ENCODE data around the gene HNRNPA3. TPM values are rescaled to one million over a fixed set of nuclear protein-coding genes. Genes with fewer than 3 reads are reported as not detected.

The HNRNPA3 gene
- polyA plus RNA-seq, 1 of the 3 experiments (the other 2 are of a cell fraction): 102 TPM

GRCh38 chr2:177204417-177204816, 8.2 kb upstream of the HNRNPA3 start (continued):
- TF ChIP-seq, protein P1, sequence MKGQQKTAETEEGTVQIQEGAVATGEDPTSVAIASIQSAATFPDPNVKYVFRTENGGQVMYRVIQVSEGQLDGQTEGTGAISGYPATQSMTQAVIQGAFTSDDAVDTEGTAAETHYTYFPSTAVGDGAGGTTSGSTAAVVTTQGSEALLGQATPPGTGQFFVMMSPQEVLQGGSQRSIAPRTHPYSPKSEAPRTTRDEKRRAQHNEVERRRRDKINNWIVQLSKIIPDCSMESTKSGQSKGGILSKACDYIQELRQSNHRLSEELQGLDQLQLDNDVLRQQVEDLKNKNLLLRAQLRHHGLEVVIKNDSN (IDR thresholded peaks at IDR 0.05; ENCODE audit: borderline replicate concordance, low read depth): no peak

- Histone ChIP-seq H3K27ac (ENCODE audit: low read depth in 2 of 2, low read length in 1 of 2) (no peak overlapping the region), H3F3A (replicated peaks; ENCODE audit: insufficient read depth) (peaks cover 6% of the 10 kb centered on the region), H3K79me2 (ENCODE audit: insufficient read depth) (peaks cover 26% of the 10 kb centered on the region), H3K4me1 (ENCODE audit: control insufficient read depth in 1 of 2, insufficient read depth in 2 of 2, low read depth in 1 of 2, low read length in 1 of 2) (no peaks in the 10 kb centered on the region; a peak in 1 of 4 replicates), H3K4me2 (no peak overlapping the region), H3K9me3 (no peaks in the 10 kb centered on the region), H4K20me1 (ENCODE audit: insufficient read depth) (no peaks in the 10 kb centered on the region), H3K9ac (no peak overlapping the region), H3K36me3 (replicated peaks in 1 of 2; ENCODE audit: control insufficient read depth in 1 of 2, insufficient read depth in 2 of 2, low read length in 1 of 2) (no peaks in the 10 kb centered on the region), H3K27me3 (ENCODE audit: insufficient read depth) (no peaks in the 10 kb centered on the region), H3K9me2 (no peaks in the 10 kb centered on the region), H2AFZ (ENCODE audit: low read depth) (no peak overlapping the region), H3K4me3 (ENCODE audit: low read depth in 2 of 2, low read length in 1 of 2) (no peak overlapping the region)
- 93% methylated on average over 2 of the region's 2 CpGs for WGBS (ENCODE audit: low lambda C conversion rate)
- POLR2A ChIA-PET: no interaction called here
- DNase-seq: no peak
- TF ChIP-seq TEAD4 (IDR thresholded peaks at IDR 0.05; ENCODE audit: borderline replicate concordance, insufficient read depth): no peak
- no peak for TF ChIP-seq RXRA (IDR thresholded peaks at IDR 0.05; ENCODE audit: borderline replicate concordance, low read depth)
- TF ChIP-seq FOSL2 (IDR thresholded peaks at IDR 0.05; ENCODE audit: borderline replicate concordance, low read depth): no peak
- no peak for TF ChIP-seq ZBTB33 (IDR thresholded peaks at IDR 0.05; ENCODE audit: borderline replicate concordance, low read depth)
- no peak for TF ChIP-seq FOXJ3 (CRISPR knock-in tag; IDR thresholded peaks at IDR 0.05)
- TF ChIP-seq TAF1 (IDR thresholded peaks at IDR 0.05; ENCODE audit: borderline replicate concordance, low read depth, low read length): no peak
- no peak for TF ChIP-seq SMC3 (IDR thresholded peaks at IDR 0.05; ENCODE audit: low read depth, low read length)
- CTCF ChIA-PET: no interaction called here
Observed at GRCh38 chr2:177207101-177207500, 5.5 kb upstream of the HNRNPA3 start.

DNA sequence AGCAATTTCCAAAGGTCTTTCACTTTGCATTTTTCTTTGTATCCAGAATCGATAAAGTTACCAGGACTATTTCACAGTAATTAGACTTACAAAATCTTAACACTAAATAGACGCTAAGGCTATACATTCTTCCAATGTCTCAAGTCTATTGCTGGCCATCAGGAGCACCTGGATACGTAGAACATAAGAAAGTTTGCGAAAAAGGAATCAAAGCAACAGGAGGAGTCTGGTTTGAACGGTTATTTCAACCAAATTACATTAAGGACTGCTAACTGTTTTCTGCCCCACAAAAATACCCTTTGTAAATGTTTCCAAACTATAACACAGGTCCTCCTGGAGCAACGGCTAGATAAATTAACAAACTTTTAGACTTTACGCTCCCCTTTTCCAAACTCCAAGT, 1.4 kb upstream of the HNRNPA3 start:
- ChIA-PET POLR2A (interaction anchor here (1.7 kb wide), 2 partner anchors 46 to 53 kb away, joined by 9 to 28 read pairs; partner anchors contain the start of gene NFE2L2), CTCF (interaction anchor here (1.0 to 1.7 kb wide), 2 partner anchors 46 to 52 kb away, joined by 4 to 10 read pairs; no protein-coding TSS in a partner anchor)
- TF ChIP-seq YY1 (IDR thresholded peaks at IDR 0.05; ENCODE audit: low read depth): no peak
- TF ChIP-seq ZBTB33 (IDR thresholded peaks at IDR 0.05; ENCODE audit: borderline replicate concordance, low read depth): no peak
- no peak for TF ChIP-seq RXRA (IDR thresholded peaks at IDR 0.05; ENCODE audit: borderline replicate concordance, low read depth)
- TF ChIP-seq EZH2phosphoT487 (IDR thresholded peaks at IDR 0.05; ENCODE audit: borderline replicate concordance, low read depth): no peak
- TF ChIP-seq POLR2AphosphoS5 (IDR thresholded peaks at IDR 0.05; ENCODE audit: low read depth, low read length): no peak
- no peak for TF ChIP-seq CTCF (IDR thresholded peaks at IDR 0.05)
- TF ChIP-seq, protein P1 (IDR thresholded peaks at IDR 0.05; ENCODE audit: borderline replicate concordance, low read depth): no peak
- TF ChIP-seq RCOR1 (IDR thresholded peaks at IDR 0.05; ENCODE audit: low read length): no peak
- TF ChIP-seq SMC3 (IDR thresholded peaks at IDR 0.05; ENCODE audit: low read depth, low read length): no peak
- no peak for TF ChIP-seq EP300 (IDR thresholded peaks at IDR 0.05; ENCODE audit: borderline replicate concordance in 1 of 2, low read depth in 1 of 2, low read length in 1 of 2)
- TF ChIP-seq TCF12 (IDR thresholded peaks at IDR 0.05): no peak

More for the DNA sequence above, 1.4 kb upstream of the HNRNPA3 start:
- WGBS (ENCODE audit: low lambda C conversion rate): 10% methylated on average over 7 of the region's 7 CpGs
- DNase-seq: no peak
- Histone ChIP-seq H3K27me3 (ENCODE audit: insufficient read depth) (no peaks in the 10 kb centered on the region), H3K27ac (ENCODE audit: low read depth in 2 of 2, low read length in 1 of 2) (peak overlapping the region; percentile 97 to 99), H3F3A (replicated peaks; ENCODE audit: insufficient read depth) (peaks cover 17% of the 10 kb centered on the region), H2AFZ (ENCODE audit: low read depth) (peak overlapping the region; percentile 49), H3K4me3 (ENCODE audit: low read depth in 2 of 2, low read length in 1 of 2) (peak overlapping the region; percentile 72 to 88), H3K79me2 (ENCODE audit: insufficient read depth) (peaks cover 60% of the 10 kb centered on the region), H3K9me3 (no peaks in the 10 kb centered on the region), H3K36me3 (replicated peaks in 1 of 2; ENCODE audit: control insufficient read depth in 1 of 2, insufficient read depth in 2 of 2, low read length in 1 of 2) (peaks cover 12 to 26% of the 10 kb centered on the region in 2 experiments), H3K9me2 (no peaks in the 10 kb centered on the region), H3K9ac (peak overlapping the region; percentile 97), H3K4me2 (peak overlapping the region; percentile 93), H4K20me1 (ENCODE audit: insufficient read depth) (peaks cover 30% of the 10 kb centered on the region), H3K4me1 (ENCODE audit: control insufficient read depth in 1 of 2, insufficient read depth in 2 of 2, low read depth in 1 of 2, low read length in 1 of 2) (peaks cover 0 to 16% of the 10 kb centered on the region in 2 experiments; a peak in 3 of 4 replicates)
